ENCODE measurements around the gene MINDY2.
A peak's percentile ranks its signal among the peaks of the same experiment; 100 is the strongest.

DNA sequence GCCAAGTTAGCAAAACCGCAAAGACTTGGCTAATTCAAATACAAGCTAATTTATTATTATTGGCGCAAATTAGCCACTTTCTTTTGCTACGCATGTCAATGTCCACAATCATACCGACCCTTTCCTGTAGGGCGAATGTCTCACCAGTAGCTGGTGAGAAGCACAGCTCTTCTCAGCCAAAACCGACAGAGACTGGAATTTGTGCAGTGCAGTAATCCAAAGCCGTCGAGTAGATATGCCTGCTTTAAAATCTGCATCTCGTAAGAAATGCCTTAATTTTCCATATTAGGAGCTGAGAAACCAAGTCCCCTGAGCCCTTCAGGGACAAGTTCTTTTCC is 614 bp upstream of the MINDY2 start:
- TF ChIP-seq CTCF (IDR thresholded peaks at IDR 0.05; ENCODE audit: borderline replicate concordance, extremely low read depth, low read length, poor library complexity, severe bottlenecking) (peak; percentile 2), EZH2 (IDR thresholded peaks at IDR 0.05; ENCODE audit: borderline replicate concordance, low read depth, low read length, severe bottlenecking) (no peak)
